Endodermal cell (in vitro differentiated cells): Measurements from ENCODE around the gene SLC25A21. TPM values are rescaled to one million over a fixed set of nuclear protein-coding genes. Genes with fewer than 3 reads are reported as not detected.
"Not testable (repeated sequence)": the region's sequence is repeated elsewhere in the genome, so short reads cannot be mapped to it uniquely, and the experiment has no call there.

Experiments
- DNase-seq: peaks from one replicate; pipeline ENCODE4 v3.0.0-alpha.2; 2017
- H3K27ac ChIP-seq: 2 replicates; pipeline ENCODE4 v1.5.1; 2013; ENCODE audit warnings: mild to moderate bottlenecking, low read depth, low read length, moderate library complexity
- H3K27me3 ChIP-seq: 2 replicates; pipeline ENCODE4 v1.6.1; 2013; ENCODE audit warnings: mild to moderate bottlenecking, low read length, moderate library complexity; ENCODE audit not compliant: insufficient read depth, control insufficient read depth, poor library complexity, severe bottlenecking
- H3K36me3 ChIP-seq: 2 replicates; pipeline ENCODE4 v1.7.0; 2013; ENCODE audit warnings: mild to moderate bottlenecking, low read length, moderate library complexity; ENCODE audit not compliant: control insufficient read depth, insufficient read depth
- H3K4me1 ChIP-seq: one replicate; pipeline ENCODE4 v1.7.0; 2013; ENCODE audit warnings: low read length; ENCODE audit not compliant: control insufficient read depth, insufficient read depth
- H3K4me3 ChIP-seq: 2 replicates; pipeline ENCODE4 v1.5.1; 2013; ENCODE audit warnings: mild to moderate bottlenecking, low read length, moderate library complexity
- H3K9ac ChIP-seq: 2 replicates; pipeline ENCODE4 v1.6.1; 2013; ENCODE audit warnings: mild to moderate bottlenecking, low read length, moderate library complexity; ENCODE audit not compliant: poor library complexity, severe bottlenecking; ENCODE audit errors: extremely low read depth
- H3K9me3 ChIP-seq: 2 replicates; pipeline ENCODE4 v1.6.1; 2013; ENCODE audit warnings: mild to moderate bottlenecking, low read length, moderate library complexity; ENCODE audit not compliant: control insufficient read depth
- H3K27ac Mint-ChIP-seq: 2 replicates; pipeline ENCODE4 v1.8.0; 2020; ENCODE audit warnings: mixed read lengths
- H3K27me3 Mint-ChIP-seq: 2 replicates; pipeline ENCODE4 v1.8.0; 2021; ENCODE audit warnings: mild to moderate bottlenecking, mixed read lengths; ENCODE audit not compliant: insufficient read depth
- H3K36me3 Mint-ChIP-seq: 2 replicates; pipeline ENCODE4 v1.8.0; 2020; ENCODE audit warnings: low read depth, mixed read lengths
- H3K4me1 Mint-ChIP-seq: 2 replicates; pipeline ENCODE4 v1.8.0; 2020; ENCODE audit warnings: mixed read lengths
- H3K4me3 Mint-ChIP-seq: 2 replicates; pipeline ENCODE4 v1.8.0; 2020; ENCODE audit warnings: mild to moderate bottlenecking, moderate library complexity, mixed read lengths
- H3K9me3 Mint-ChIP-seq: 2 replicates; pipeline ENCODE4 v1.8.0; 2020; ENCODE audit warnings: mild to moderate bottlenecking, mixed read lengths
- CTCF ChIP-seq: fragments of 200-600 bp; sonication (generic); conservative IDR thresholded peaks from 2 replicates; pipeline ENCODE4 v1.5.0; 2021; ENCODE audit warnings: antibody characterized with exemption, mild to moderate bottlenecking
- WGBS, 2 experiments: methylation state at CpG; one replicate each; pipeline versions ENCODE4 v1.1.5 to v1.1.7; 2013; ENCODE audit warnings: missing lambda C conversion rate in 2 of 2, mixed read lengths in 1 of 2; ENCODE audit not compliant: insufficient coverage in 1 of 2, insufficient read length in 1 of 2; 5-methylcytosine and 5-hydroxymethylcytosine counted together
- total RNA-seq, 2 donors: library from RNA; stranded (reverse); fragmentation: NEBNext Ultra II Directional in 1 of 2; extraction: Animal tissue kit (Norgen Biotek cat#: 25700) in 1 of 2; gene quantifications; 2 replicates in 1 of 2; 3 replicates in 1 of 2; pipeline ENCODE4 v1.2.1, GENCODE V29; 2021

Gene SLC25A21
- total RNA-seq, 2 donors from 2014 or later: 1.9 TPM

- Mint-ChIP-seq H3K27me3 (no peaks in the 10 kb centered on the region), H3K4me1 (peaks cover 4% of the 10 kb centered on the region), H3K27ac (no peak overlapping the region), H3K4me3 (no peak overlapping the region), H3K9me3 (no peaks in the 10 kb centered on the region), H3K36me3 (no peaks in the 10 kb centered on the region)
- DNase-seq: no peak
- no peaks in the 10 kb centered on the region for H3K4me1 ChIP-seq
- no peak for TF ChIP-seq CTCF
- no peak overlapping the region for H3K9ac ChIP-seq
- H3K36me3 ChIP-seq: no peaks in the 10 kb centered on the region
- H3K4me3 ChIP-seq: no peak overlapping the region
- no peak overlapping the region for H3K27ac ChIP-seq
- peaks cover 8% of the 10 kb centered on the region for H3K27me3 ChIP-seq
- no peaks in the 10 kb centered on the region for H3K9me3 ChIP-seq
Observed at GRCh38 chr14:37081856-37082255, 90.5 kb downstream of the SLC25A21 start.

- Histone ChIP-seq H3K36me3 (no peaks in the 10 kb centered on the region), H3K9me3 (no peaks in the 10 kb centered on the region), H3K27me3 (peaks cover 1% of the 10 kb centered on the region), H3K4me3 (no peak overlapping the region), H3K27ac (no peak overlapping the region), H3K4me1 (no peaks in the 10 kb centered on the region), H3K9ac (no peak overlapping the region)
- DNase-seq: no peak
- no peak overlapping the region for H3K4me3 Mint-ChIP-seq
- H3K4me1 Mint-ChIP-seq: peaks cover 4% of the 10 kb centered on the region
- no peaks in the 10 kb centered on the region for H3K9me3 Mint-ChIP-seq
- H3K27ac Mint-ChIP-seq: no peak overlapping the region
- H3K36me3 Mint-ChIP-seq: no peaks in the 10 kb centered on the region
- no peak for TF ChIP-seq CTCF
- no peaks in the 10 kb centered on the region for H3K27me3 Mint-ChIP-seq
- WGBS, 2 experiments: 96% methylated on average over 2 of the region's 2 CpGs; no CpG with 5 or more reads in 1 of the 2 experiments
Observed at GRCh38 chr14:37081218-37081617, 91.2 kb downstream of the SLC25A21 start.

- Mint-ChIP-seq H3K27me3 (no peaks in the 10 kb centered on the region), H3K27ac (no peak overlapping the region), H3K4me3 (no peak overlapping the region), H3K9me3 (no peaks in the 10 kb centered on the region), H3K4me1 (peaks cover 4% of the 10 kb centered on the region), H3K36me3 (no peaks in the 10 kb centered on the region)
- WGBS, 2 experiments: 83 to 89% methylated on average over 2 of the region's 2 CpGs
- Histone ChIP-seq H3K27ac (no peak overlapping the region), H3K4me3 (no peak overlapping the region), H3K9me3 (no peaks in the 10 kb centered on the region), H3K9ac (no peak overlapping the region), H3K36me3 (no peaks in the 10 kb centered on the region), H3K4me1 (no peaks in the 10 kb centered on the region), H3K27me3 (no peaks in the 10 kb centered on the region)
- no peak for TF ChIP-seq CTCF
- no peak for DNase-seq
Observed at GRCh38 chr14:37078131-37078530, 94.3 kb downstream of the SLC25A21 start.

GRCh38 chr14:37074320-37074719 lies 98.1 kb downstream of the SLC25A21 start:
- H3K9ac ChIP-seq, H3K27ac ChIP-seq, H3K27ac Mint-ChIP-seq, H3K4me1 Mint-ChIP-seq, DNase-seq, H3K4me1 ChIP-seq, H3K4me3 ChIP-seq, H3K36me3 ChIP-seq, H3K9me3 Mint-ChIP-seq, H3K27me3 ChIP-seq, H3K9me3 ChIP-seq, H3K36me3 Mint-ChIP-seq, H3K27me3 Mint-ChIP-seq, H3K4me3 Mint-ChIP-seq: not testable (repeated sequence)
- 96 to 100% methylated on average over 3 to 4 of the region's 4 CpGs for WGBS, 2 experiments
